Activated T-cell treated with anti-CD3 and anti-CD28 coated beads, Interleukin-2, amount 50 U/mL, for 72 hours (primary cell): ENCODE data around the gene UPK3A. TPM values are rescaled to one million over a fixed set of nuclear protein-coding genes. Genes with fewer than 3 reads are reported as not detected.

Experiments used
- ATAC-seq, 2 donors: fragments of 150-1000 bp; cut with Tn5 transposase; replicated peaks in 1 of 2; 2 replicates each; pipeline ENCODE4 v1.10.0; 2021; ENCODE audit warnings: moderate library complexity in 2 of 2, mild to moderate bottlenecking in 1 of 2
- DNase-seq, 2 donors: peaks; one replicate each; pipeline ENCODE4 v3.0.0; 2021 to 2022; ENCODE audit warnings: mixed read lengths in 1 of 2
- H3K27ac Mint-ChIP-seq: one replicate; pipeline ENCODE4 v1.8.0; 2022; ENCODE audit warnings: mild to moderate bottlenecking, moderate library complexity, mixed read lengths
- H3K27me3 Mint-ChIP-seq: one replicate; pipeline ENCODE4 v1.8.0; 2022; ENCODE audit warnings: low read depth, mixed read lengths
- H3K36me3 Mint-ChIP-seq, 2 donors: one replicate each; pipeline ENCODE4 v1.8.0; 2022; ENCODE audit warnings: mixed read lengths in 2 of 2, mild to moderate bottlenecking in 1 of 2; ENCODE audit not compliant: insufficient read depth in 2 of 2
- H3K4me1 Mint-ChIP-seq: one replicate; pipeline ENCODE4 v1.8.0; 2022; ENCODE audit warnings: low read depth, mixed read lengths
- H3K4me3 Mint-ChIP-seq, 2 donors: one replicate each; pipeline ENCODE4 v1.8.0; 2022; ENCODE audit warnings: mild to moderate bottlenecking in 2 of 2, mixed read lengths in 2 of 2, moderate library complexity in 2 of 2
- H3K9me3 Mint-ChIP-seq, 2 donors: one replicate each; pipeline ENCODE4 v1.8.0; 2022; ENCODE audit warnings: mixed read lengths in 2 of 2
- total RNA-seq, 2 donors: library from RNA; stranded (reverse); gene quantifications; one replicate each; pipeline ENCODE4 v1.2.3, GENCODE V29; 2022

The UPK3A gene
- not detected for total RNA-seq

- peaks cover 22% of the 10 kb centered on the region for H3K27me3 Mint-ChIP-seq
- ATAC-seq (peak; percentile 99), DNase-seq (peak; percentile 78 to 79)
- H3K4me1 Mint-ChIP-seq, result peaks cover 16% of the 10 kb centered on the region
- no peak within 1 kb of the TSS for H3K27ac Mint-ChIP-seq
- H3K4me3 Mint-ChIP-seq, result peak within 1 kb of the TSS; percentile 63 to 64
- H3K9me3 Mint-ChIP-seq, result no peaks in the 10 kb centered on the region
- no peaks in the 10 kb centered on the region for H3K36me3 Mint-ChIP-seq
Measured at GRCh38 chr22:45284705-45285262, at the start of gene UPK3A. Gene UPK3A, plus strand, starts transcription at chr22:45284949. Its CDS starts 65 bp downstream, at chr22:45285014.

- H3K9me3 Mint-ChIP-seq, result no peaks in the 10 kb centered on the region
- H3K4me3 Mint-ChIP-seq, result peak overlapping the region in 1 of 2 donors; percentile 15
- peaks cover 27% of the 10 kb centered on the region for H3K4me1 Mint-ChIP-seq
- H3K36me3 Mint-ChIP-seq, result no peaks in the 10 kb centered on the region
- DNase-seq (peak in 1 of 2 donors; percentile 9), ATAC-seq (peak; percentile 49 to 63)
- H3K27me3 Mint-ChIP-seq, result no peaks in the 10 kb centered on the region
- no peak overlapping the region for H3K27ac Mint-ChIP-seq
Measured at GRCh38 chr22:45235101-45235777, 49.5 kb upstream of the UPK3A start.

GRCh38 chr22:45235851-45236342, 48.9 kb upstream of the UPK3A start:
- Mint-ChIP-seq H3K4me3 (peak overlapping the region in 1 of 2 donors; percentile 15), H3K4me1 (peaks cover 27% of the 10 kb centered on the region), H3K9me3 (no peaks in the 10 kb centered on the region), H3K27me3 (no peaks in the 10 kb centered on the region), H3K27ac (no peak overlapping the region), H3K36me3 (no peaks in the 10 kb centered on the region)
- no peak for DNase-seq
- ATAC-seq, result no peak

GRCh38 chr22:45237065-45237990, 47.4 kb upstream of the UPK3A start:
- no peaks in the 10 kb centered on the region for H3K9me3 Mint-ChIP-seq
- H3K36me3 Mint-ChIP-seq, result no peaks in the 10 kb centered on the region
- DNase-seq (no peak), ATAC-seq (no peak)
- H3K4me1 Mint-ChIP-seq, result peaks cover 37% of the 10 kb centered on the region
- no peak overlapping the region for H3K27ac Mint-ChIP-seq
- no peak overlapping the region for H3K4me3 Mint-ChIP-seq
- no peaks in the 10 kb centered on the region for H3K27me3 Mint-ChIP-seq

GRCh38 chr22:45238076-45238956, 46.4 kb upstream of the UPK3A start:
- peaks cover 37% of the 10 kb centered on the region for H3K4me1 Mint-ChIP-seq
- no peaks in the 10 kb centered on the region for H3K27me3 Mint-ChIP-seq
- H3K4me3 Mint-ChIP-seq, result peak overlapping the region in 1 of 2 donors; percentile 47
- DNase-seq (no peak), ATAC-seq (no peak)
- no peak overlapping the region for H3K27ac Mint-ChIP-seq
- no peaks in the 10 kb centered on the region for H3K36me3 Mint-ChIP-seq
- H3K9me3 Mint-ChIP-seq, result no peaks in the 10 kb centered on the region

- H3K27me3 Mint-ChIP-seq, result no peaks in the 10 kb centered on the region
- H3K4me1 Mint-ChIP-seq, result peaks cover 37% of the 10 kb centered on the region
- no peak overlapping the region for H3K27ac Mint-ChIP-seq
- no peak for DNase-seq
- peak overlapping the region; percentile 90 to 91 for H3K4me3 Mint-ChIP-seq
- H3K36me3 Mint-ChIP-seq, result no peaks in the 10 kb centered on the region
- ATAC-seq, result no peak
- no peaks in the 10 kb centered on the region for H3K9me3 Mint-ChIP-seq
Measured at GRCh38 chr22:45238957-45239680, 45.6 kb upstream of the UPK3A start.

GRCh38 chr22:45239681-45240051, 45.1 kb upstream of the UPK3A start:
- Mint-ChIP-seq H3K4me3 (peak overlapping the region; percentile 90 to 91), H3K27ac (peak overlapping the region; percentile 54), H3K4me1 (peaks cover 37% of the 10 kb centered on the region), H3K27me3 (no peaks in the 10 kb centered on the region), H3K9me3 (no peaks in the 10 kb centered on the region), H3K36me3 (no peaks in the 10 kb centered on the region)
- no peak for ATAC-seq
- DNase-seq, result no peak

- Mint-ChIP-seq H3K36me3 (no peaks in the 10 kb centered on the region), H3K27ac (peak overlapping the region; percentile 54), H3K9me3 (no peaks in the 10 kb centered on the region), H3K4me3 (peak overlapping the region; percentile 90 to 91), H3K4me1 (peaks cover 37% of the 10 kb centered on the region), H3K27me3 (no peaks in the 10 kb centered on the region)
- peak; percentile 48 to 58 for DNase-seq
- peak; percentile 66 for ATAC-seq
Measured at GRCh38 chr22:45240104-45240809, 44.5 kb upstream of the UPK3A start.

- DNase-seq (peak; percentile 83 to 86), ATAC-seq (peak; percentile 79 to 81)
- Mint-ChIP-seq H3K27me3 (no peaks in the 10 kb centered on the region), H3K36me3 (no peaks in the 10 kb centered on the region), H3K4me1 (peaks cover 32% of the 10 kb centered on the region), H3K27ac (peak within 1 kb of the TSS; percentile 68), H3K9me3 (no peaks in the 10 kb centered on the region), H3K4me3 (peak within 1 kb of the TSS; percentile 90 to 91)
Measured at GRCh38 chr22:45240810-45241631, 43.7 kb upstream of the UPK3A start, which contains the start of gene KIAA0930. Gene KIAA0930, minus strand, starts transcription at chr22:45240894. Its CDS starts 191 bp downstream, at chr22:45240703.

- no peaks in the 10 kb centered on the region for H3K27me3 Mint-ChIP-seq
- DNase-seq (no peak), ATAC-seq (no peak)
- peaks cover 19% of the 10 kb centered on the region for H3K4me1 Mint-ChIP-seq
- H3K4me3 Mint-ChIP-seq, result no peak overlapping the region
- H3K9me3 Mint-ChIP-seq, result no peaks in the 10 kb centered on the region
- H3K36me3 Mint-ChIP-seq, result no peaks in the 10 kb centered on the region
- H3K27ac Mint-ChIP-seq, result no peak overlapping the region
Measured at GRCh38 chr22:45242778-45243191, 42.0 kb upstream of the UPK3A start.

GRCh38 chr22:45244916-45245315, 39.8 kb upstream of the UPK3A start:
- Mint-ChIP-seq H3K4me1 (peaks cover 10% of the 10 kb centered on the region), H3K27me3 (no peaks in the 10 kb centered on the region), H3K27ac (no peak overlapping the region), H3K9me3 (no peaks in the 10 kb centered on the region), H3K4me3 (no peak overlapping the region), H3K36me3 (no peaks in the 10 kb centered on the region)
- ATAC-seq (no peak), DNase-seq (no peak)
